Measurements from ENCODE around the gene TBC1D21. TPM values are rescaled to one million over a fixed set of nuclear protein-coding genes. Genes with fewer than 3 reads are reported as not detected.

TBC1D21 gene
- total RNA-seq, 6 experiments from 2014 or later: not detected

DNA sequence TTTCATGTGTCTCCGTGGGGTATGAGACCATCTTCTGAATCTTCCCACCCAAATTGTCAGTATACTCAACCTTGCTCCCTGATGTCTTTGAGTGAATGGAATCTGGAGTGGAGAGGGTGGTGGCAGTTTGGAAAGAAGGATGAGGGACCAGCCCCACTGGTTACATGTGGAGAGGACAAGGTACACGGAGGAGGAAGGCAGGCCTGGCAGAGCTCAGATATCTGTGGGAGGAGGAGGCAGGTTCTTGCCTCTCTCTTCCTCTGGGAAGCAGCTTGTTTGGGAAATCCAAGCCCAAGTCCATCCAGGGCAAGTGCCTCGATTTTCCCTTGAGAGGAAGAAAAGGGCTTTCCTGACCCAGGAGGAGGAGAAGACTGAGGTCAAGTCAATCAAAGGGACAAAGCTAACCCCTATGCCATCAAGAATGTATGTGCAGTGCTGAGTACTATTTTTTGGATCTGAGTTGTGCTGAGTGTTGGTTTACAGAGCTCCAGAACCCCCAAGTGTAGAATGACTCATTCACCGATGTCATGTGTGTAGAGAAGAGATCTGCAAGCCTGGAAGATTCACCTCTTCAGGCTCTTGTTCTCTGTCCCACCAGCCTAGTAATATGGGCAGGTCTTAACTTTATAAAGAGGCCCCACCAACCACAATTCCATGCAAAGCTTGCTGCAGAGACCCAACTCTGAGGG is 33.1 kb downstream of the TBC1D21 start:
- Histone ChIP-seq H3K4me1 (no peaks in the 10 kb centered on the region), H3K36me3 (no peaks in the 10 kb centered on the region), H3K9me3 (no peaks in the 10 kb centered on the region), H3K4me3 (no peak overlapping the region), H3K27ac (no peak overlapping the region), H3K27me3 (no peaks in the 10 kb centered on the region)
- DNase-seq (no peak), ATAC-seq (no peak)
- intact Hi-C loops (cut with DNase I): no loop called here
- WGBS (ENCODE audit: insufficient coverage, low coverage, low lambda C conversion rate, missing lambda C conversion rate): 53% methylated on average over 3 of the region's 4 CpGs
- no peak for TF ChIP-seq POLR2A (IDR thresholded peaks at IDR 0.05)
- TF ChIP-seq, protein P1, sequence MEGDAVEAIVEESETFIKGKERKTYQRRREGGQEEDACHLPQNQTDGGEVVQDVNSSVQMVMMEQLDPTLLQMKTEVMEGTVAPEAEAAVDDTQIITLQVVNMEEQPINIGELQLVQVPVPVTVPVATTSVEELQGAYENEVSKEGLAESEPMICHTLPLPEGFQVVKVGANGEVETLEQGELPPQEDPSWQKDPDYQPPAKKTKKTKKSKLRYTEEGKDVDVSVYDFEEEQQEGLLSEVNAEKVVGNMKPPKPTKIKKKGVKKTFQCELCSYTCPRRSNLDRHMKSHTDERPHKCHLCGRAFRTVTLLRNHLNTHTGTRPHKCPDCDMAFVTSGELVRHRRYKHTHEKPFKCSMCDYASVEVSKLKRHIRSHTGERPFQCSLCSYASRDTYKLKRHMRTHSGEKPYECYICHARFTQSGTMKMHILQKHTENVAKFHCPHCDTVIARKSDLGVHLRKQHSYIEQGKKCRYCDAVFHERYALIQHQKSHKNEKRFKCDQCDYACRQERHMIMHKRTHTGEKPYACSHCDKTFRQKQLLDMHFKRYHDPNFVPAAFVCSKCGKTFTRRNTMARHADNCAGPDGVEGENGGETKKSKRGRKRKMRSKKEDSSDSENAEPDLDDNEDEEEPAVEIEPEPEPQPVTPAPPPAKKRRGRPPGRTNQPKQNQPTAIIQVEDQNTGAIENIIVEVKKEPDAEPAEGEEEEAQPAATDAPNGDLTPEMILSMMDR (IDR thresholded peaks at IDR 0.05): no peak

DNA sequence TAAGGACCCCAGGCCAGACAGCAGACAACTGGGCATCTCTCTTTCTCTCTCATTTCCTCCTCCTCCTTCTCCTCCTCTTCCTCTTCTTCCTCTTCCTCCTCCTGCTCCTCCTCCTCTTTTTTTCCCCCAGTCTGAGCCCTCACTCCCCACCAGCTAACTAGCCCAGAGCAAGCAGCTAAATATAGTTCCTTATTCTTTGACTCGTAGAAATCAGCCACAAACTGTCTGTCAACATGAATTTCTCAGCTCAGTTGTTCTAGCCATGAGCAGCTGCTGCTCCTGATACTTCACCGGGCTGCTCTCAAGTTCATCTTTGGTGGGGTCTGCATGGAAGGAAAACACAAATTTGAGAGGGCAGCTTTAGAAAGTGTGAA is 33.7 kb downstream of the TBC1D21 start:
- Histone ChIP-seq H3K4me3 (no peak overlapping the region), H3K36me3 (no peaks in the 10 kb centered on the region), H3K9me3 (no peaks in the 10 kb centered on the region), H3K27me3 (no peaks in the 10 kb centered on the region), H3K27ac (no peak overlapping the region), H3K4me1 (no peaks in the 10 kb centered on the region)
- no peak for TF ChIP-seq POLR2A (IDR thresholded peaks at IDR 0.05)
- TF ChIP-seq, protein P1 (IDR thresholded peaks at IDR 0.05): no peak
- DNase-seq: no peak
- no peak for ATAC-seq
- 53% methylated on average over 2 of the region's 2 CpGs for WGBS (ENCODE audit: insufficient coverage, low coverage, low lambda C conversion rate, missing lambda C conversion rate)
- intact Hi-C loops (cut with DNase I): no loop called here

DNA sequence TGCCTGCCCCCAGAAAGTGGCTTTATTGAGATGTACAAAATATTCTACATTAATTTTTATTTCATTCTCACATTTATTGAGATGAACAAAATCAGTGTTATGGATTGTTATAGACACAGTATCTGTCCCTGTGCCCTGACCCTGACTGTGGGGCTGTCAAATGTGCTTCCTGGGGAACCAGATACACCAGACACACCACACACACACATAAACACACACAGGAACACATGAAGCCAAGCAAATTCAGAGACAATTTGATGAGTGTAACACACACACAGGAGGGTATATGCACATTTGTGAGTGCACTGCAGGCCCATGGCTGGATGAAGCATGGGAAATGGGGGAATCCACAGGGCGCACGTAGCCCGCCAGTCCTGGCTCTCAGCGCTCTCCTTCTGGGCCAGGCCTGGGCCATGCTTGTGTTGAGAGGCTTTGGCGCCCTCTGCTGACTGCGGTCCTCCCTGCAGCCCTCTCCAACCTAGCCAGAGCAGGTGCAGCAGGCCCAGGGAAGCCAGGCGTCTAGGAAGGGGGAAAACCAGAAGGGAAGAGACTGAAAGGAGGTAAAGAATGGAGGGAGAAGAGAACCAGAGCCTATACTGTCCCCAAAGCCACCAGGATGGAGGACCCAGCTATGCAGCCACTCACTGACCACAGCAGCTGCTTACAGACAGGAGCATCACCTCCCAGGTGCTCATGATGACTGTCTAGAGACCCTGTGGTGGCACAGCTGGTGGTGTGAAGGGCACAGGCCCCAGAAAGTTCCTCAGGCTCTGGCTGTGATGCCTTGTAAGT is 34.9 kb downstream of the TBC1D21 start:
- no peaks in the 10 kb centered on the region for H3K27me3 ChIP-seq
- no peaks in the 10 kb centered on the region for H3K9me3 ChIP-seq
- H3K27ac ChIP-seq: no peak overlapping the region
- peak; percentile 80 to 83 (median 83) for DNase-seq
- WGBS (ENCODE audit: insufficient coverage, low coverage, low lambda C conversion rate, missing lambda C conversion rate): 14% methylated on average over 6 of the region's 7 CpGs
- no peaks in the 10 kb centered on the region for H3K36me3 ChIP-seq
- ATAC-seq: peak; percentile 94 to 98 (median 96)
- no peak overlapping the region for H3K4me3 ChIP-seq
- no peak for TF ChIP-seq POLR2A (IDR thresholded peaks at IDR 0.05)
- TF ChIP-seq, protein P1 (IDR thresholded peaks at IDR 0.05): peak; percentile 82 to 94 (median 88)
- intact Hi-C loops (cut with DNase I): no loop called here
- H3K4me1 ChIP-seq: no peaks in the 10 kb centered on the region

DNA sequence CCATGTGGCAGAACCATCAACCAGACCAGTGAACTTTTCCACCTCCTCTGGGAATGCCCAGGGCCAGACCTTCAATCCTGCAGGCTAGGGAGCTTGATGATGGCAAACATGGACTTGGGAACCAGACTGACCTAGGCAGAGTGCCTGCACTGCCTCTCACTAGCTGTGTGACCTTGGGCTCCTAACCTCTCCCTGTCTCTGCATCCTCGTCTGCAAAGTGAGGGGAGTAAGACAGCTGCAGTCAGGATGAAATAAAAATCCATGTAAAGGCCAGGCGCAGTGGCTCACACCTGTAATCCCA is 35.4 kb downstream of the TBC1D21 start:
- H3K36me3 ChIP-seq: no peaks in the 10 kb centered on the region
- no peaks in the 10 kb centered on the region for H3K4me1 ChIP-seq
- WGBS (ENCODE audit: insufficient coverage, low coverage, low lambda C conversion rate, missing lambda C conversion rate): 92% methylated on average over 2 of the region's 2 CpGs
- H3K27me3 ChIP-seq: no peaks in the 10 kb centered on the region
- H3K27ac ChIP-seq: no peak overlapping the region
- ATAC-seq: peak in 1 of 4 donors; percentile 31
- TF ChIP-seq POLR2A (IDR thresholded peaks at IDR 0.05): no peak
- TF ChIP-seq, protein P1 (IDR thresholded peaks at IDR 0.05): no peak
- no peak overlapping the region for H3K4me3 ChIP-seq
- intact Hi-C loops (cut with DNase I): no loop called here
- H3K9me3 ChIP-seq: no peaks in the 10 kb centered on the region
- no peak for DNase-seq

All from right lobe of liver (tissue), 6 donors.